CD1c-positive myeloid dendritic cell (primary cell): ENCODE measurements around the gene CYP26B1.

Experiments
- DNase-seq: peaks from one replicate; pipeline ENCODE4 v3.0.0-alpha.2; 2016; ENCODE audit errors: extremely low spot score

CYP26B1 gene, protein sequence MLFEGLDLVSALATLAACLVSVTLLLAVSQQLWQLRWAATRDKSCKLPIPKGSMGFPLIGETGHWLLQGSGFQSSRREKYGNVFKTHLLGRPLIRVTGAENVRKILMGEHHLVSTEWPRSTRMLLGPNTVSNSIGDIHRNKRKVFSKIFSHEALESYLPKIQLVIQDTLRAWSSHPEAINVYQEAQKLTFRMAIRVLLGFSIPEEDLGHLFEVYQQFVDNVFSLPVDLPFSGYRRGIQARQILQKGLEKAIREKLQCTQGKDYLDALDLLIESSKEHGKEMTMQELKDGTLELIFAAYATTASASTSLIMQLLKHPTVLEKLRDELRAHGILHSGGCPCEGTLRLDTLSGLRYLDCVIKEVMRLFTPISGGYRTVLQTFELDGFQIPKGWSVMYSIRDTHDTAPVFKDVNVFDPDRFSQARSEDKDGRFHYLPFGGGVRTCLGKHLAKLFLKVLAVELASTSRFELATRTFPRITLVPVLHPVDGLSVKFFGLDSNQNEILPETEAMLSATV

DNA sequence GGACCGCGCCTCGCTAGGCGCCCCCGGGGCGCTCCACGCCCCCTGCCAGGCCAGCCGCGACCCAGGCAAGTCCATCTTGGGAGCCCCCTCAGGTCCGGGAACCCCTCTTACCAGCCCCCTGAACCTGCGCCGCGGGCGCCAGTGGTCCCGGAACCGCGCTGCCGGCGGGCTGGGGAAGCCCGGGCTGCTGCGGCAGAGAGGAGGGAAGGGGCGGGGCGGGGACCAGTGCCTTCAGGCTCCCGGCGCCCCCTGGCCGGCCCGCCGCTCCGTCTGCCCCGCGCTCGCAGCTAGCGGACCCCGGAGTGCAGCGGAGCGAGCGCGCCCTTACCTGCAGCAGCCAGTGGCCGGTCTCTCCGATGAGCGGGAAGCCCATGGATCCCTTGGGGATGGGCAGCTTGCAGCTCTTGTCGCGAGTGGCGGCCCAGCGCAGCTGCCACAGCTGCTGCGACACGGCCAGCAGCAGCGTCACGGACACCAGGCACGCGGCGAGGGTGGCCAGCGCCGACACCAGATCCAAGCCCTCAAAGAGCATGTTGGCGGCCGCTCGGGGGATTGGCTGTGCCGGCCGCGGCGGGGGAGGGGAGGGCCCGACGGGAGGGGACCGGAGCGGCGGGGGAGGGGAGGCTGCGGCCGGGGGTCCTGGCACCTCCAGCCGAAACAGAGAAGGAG, at the start of gene CYP26B1:
Gene CYP26B1, minus strand, starts transcription at position 560 of the 669 bp plus-strand sequence. Its CDS starts 28 bp downstream, at position 532.
- no peak for DNase-seq

DNA sequence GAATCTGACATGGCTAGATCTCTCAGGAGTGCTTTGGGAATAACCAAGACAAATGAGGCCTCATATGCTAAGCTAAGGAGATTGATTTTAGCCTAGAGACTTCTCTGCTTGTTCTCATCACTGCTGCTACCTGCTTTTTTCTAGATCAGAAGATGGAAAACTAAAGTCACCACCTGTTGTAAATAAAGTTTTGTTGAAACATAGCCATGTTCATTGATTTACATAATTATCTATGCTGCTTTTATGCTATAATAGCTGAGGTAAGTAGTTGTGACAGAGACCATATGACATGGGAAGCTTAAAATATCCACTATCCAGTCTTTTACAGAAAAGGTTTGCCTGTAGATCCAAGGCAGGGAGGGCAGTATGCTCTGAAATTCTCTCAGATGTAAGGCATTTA, 46.1 kb upstream of the CYP26B1 start:
- no peak for DNase-seq

DNA sequence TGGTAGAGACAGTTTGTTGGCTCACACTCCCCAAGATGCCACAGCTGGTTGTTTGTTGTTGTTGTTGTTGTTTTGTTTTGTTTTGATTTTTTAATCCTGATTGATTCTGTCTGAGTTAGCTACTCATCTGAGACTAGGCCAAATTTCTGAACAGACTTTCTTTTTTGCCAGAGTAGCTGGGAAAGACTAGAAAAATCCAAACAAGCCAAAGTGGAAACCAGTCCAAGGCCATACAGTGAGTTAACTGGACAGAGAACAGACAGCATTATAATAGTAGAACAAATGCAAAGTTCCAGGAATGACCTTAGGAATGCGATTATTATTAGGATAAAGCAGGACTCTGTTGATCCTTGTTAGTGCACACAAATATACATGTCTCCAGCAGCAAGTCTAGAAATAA, 43.8 kb upstream of the CYP26B1 start:
- no peak for DNase-seq

DNA sequence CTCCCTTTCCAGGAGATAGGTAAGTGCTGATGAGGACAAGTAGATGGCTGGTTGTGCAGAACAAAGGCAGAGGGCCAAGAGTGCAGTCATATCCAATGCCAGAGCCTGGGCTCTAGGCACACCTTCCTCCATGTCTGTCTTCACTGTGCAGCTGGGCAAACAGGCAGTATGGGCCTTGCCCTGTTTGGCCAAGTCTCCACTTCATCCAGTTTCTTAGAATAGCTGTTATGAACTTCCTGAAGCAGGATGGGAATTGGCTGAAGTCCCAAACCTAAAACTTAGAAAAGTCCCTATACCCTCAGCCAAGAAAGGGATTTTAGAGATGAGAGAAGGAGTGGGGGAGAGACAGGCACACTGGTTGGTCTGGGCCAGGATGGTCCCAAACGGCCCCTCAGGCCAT, 37.5 kb upstream of the CYP26B1 start:
- no peak for DNase-seq

DNA sequence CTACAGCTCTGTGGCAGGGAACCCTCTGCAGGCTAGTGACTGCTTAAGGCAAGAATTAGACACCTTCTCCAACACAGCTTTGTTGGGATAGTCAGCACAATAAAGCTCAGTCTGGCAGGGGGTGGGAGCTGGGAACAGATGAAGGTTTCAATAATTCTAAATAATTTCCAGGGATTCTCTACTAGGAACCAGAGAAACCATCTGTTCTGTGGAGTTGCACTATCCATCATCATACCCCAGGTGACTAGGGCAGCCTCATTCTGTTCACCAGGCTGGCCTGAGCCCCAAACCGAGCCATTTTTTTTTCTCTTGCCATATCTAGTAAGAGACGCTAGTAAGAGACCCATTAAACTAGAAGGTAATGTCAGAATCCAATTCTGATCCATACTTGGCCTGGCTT, 35.8 kb upstream of the CYP26B1 start:
- DNase-seq, result no peak

DNA sequence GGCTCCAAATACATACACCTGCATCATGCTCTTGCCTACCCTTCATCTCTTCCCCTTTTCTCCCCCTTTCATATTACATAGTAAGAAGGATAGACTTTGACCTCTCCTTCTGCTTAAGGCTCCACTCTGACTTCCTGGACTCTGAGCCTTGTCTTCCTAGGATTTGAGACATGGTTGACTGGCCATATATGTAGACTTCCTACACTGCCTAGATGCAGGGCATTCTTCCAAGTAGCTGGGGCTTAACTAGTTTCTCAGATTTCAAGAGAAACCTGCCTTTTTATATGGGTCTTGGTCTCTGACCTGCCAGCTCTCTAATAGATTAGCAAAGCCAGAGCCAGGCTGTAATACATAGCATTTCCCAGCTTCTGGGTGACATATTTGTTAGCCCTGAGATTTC, 35.4 kb upstream of the CYP26B1 start:
- DNase-seq, result no peak

DNA sequence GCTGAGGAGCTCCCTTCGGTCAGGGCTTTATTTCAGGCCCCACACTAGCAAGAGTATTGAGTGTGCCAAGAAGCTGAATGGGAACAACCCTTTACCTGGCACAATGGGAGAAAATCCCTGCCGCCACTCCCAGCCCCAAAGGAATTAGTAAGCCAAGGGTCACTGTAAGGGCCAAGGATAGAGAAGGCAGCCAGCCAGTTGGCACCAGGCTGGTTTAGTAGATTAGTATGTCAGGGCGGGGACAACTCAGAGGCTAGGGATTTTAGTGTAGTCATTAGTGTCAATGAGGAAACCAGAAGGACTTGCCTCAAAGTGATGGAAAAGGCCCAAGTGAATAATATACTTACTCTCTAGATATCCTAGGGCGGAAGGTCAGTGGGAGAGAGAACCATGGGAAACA, 34.9 kb upstream of the CYP26B1 start:
- DNase-seq, result no peak

DNA sequence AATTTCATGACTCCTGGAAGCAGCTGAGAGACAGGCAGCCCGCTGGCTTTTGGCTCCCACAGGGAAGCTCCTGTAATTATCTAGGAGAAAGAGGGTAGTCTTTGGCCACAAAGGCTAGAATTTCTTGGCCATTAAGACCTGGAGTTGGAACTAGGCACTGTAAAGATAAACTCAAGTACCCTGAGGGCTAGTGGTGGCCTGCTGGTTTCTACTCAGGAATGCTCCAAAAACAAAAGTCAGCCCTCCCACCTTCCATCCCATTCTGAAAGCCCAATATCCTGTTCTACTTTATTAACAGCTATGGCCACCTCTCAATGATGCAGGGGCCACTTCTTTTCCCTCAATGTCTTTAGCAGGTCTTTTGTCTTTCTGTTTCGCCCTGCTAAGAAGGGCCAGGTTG, 34.0 kb upstream of the CYP26B1 start:
- DNase-seq, result no peak

DNA sequence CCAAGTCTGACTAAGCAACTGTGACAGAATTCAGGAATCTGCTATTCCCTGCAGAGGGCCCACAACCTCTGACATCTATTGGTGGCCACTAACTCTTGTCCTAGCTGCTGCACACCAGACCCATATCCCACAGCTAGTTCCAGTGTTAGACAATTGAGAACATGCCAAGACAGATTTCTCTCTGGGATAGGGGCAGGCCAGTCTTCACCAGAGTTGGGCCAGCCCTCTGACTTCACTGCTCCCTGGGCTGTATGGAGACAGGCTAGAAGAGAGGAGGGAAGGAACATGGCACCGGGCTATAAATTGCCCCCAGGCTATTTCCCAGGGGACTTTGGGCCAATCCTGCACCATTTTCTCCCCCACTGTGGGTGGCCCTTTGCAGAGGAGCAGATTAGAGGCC, 32.7 kb upstream of the CYP26B1 start:
- DNase-seq, result no peak

DNA sequence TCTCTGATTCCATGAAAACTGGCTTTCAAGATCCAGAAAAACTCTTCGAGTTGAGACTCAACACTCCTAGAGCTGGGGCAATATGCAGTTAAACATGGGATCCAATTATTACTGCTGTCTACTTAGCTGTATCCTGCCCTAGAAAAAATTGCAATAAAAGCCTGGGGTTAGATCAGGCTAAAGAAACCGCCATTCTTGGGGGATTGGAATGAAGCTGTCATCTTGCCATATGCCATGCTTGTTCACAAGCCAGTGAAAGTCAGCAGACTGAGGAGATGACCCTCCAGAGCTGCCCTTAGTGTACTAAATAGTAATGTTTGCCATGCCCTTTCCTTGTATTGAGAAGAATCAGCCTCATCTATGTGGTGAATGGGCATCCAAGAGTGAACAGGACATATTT, 30.9 kb upstream of the CYP26B1 start:
- no peak for DNase-seq

DNA sequence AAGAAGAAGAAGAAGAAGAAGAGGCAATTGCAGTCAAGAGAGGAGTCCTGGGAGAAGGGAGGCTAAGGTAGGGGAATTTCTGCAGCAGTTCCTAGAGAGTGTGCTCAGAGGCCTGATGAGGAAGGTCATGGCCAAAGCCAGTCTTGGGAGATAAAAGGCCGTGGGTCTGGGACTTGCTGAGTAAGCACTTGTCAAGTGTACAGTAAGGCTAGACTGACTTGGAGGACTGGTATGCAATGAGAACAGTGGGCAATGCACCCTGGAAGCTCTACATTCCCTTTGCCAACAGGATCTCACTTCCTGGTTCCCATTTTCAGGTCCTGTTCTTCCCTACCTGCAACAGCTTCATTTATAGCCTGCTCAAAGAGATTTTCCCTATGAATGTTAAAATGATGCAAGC, 28.6 kb upstream of the CYP26B1 start:
- no peak for DNase-seq

DNA sequence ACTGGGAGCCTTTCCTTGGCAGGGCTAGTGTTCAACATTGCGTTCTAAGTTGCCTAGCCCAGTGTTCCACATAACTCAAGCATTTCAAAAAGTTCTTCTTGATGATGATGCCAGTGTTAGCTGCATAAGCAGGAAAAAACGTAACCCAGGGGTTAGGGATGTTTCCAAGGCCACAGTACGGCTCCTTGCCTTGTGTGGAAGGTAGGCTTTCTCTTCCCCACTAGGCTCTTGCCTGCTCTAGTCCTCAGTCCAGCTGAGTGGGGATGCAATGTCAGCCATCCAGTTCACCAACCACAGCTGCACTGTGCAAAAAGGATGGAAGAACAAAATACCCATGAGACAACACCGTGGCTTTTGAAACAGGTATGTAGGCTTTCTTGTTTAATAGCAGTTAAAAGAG, 28.0 kb upstream of the CYP26B1 start:
- DNase-seq, result no peak

DNA sequence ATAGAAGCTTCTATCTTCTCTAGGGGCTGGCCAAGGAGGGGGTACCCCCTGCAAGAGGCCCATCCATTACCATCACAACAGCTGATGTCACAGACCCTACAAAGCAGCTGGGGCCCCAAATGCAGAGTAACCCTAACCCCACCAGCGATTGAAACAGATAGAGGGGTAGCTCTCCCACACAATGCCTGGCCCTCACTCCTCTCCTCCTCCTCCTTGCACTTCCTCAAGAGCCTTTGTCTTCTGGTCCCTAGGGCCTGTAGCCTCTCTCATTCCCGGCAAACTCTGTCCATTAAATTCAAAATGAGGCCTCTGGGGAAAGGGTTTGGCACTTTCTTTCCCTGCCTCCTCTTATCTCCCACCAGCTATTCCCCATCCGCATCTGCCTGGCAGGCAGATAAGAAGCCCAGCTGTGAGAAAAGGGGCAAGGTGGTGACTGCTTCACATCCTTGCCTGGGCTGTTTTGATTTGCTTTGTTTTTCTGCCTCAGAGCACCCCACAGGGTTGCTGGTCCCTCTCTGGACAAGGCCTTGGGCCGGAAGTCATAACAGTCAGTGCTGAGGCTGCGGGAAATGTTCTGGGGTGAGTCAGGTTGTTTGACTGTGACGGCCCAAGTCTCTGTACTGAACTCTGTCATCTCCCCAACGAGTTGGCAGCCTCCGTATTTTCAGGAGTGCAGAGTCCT, 26.1 kb upstream of the CYP26B1 start:
- DNase-seq, result no peak

DNA sequence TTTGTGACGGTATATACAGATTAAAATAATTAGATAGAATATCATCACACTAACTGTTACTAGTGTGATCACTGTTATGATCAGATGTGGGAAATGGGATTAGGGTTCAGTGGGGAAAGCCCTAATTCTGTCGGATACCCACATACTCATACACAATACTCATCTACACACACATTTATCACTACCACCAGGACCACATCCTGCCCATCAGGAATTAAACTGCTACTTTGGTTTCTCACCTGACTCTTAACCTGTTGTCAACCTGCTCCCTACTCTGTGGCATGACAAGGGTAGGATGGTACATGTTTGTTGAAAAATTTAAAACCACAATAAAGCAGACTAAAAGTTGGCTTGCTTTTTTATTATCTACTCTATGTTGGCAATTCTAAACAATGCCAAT, 24.8 kb upstream of the CYP26B1 start:
- no peak for DNase-seq

DNA sequence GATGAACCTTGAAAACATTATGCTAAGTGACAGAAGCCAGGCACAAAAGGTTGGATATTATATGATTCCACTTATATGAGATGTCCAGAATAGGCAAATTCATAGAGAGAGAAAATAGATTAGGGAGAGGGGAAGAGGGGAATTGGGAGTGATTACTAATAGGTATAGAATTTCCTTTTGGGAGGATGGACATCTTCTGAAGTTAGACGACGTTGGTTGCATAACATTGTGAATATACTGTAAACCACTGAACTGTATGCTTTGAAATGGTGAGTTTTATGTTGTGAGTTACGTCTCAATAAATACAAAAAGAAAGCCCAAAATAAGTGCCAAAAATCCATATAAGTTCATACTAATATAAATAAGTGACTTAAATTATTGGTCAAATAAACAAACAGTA, 18.6 kb upstream of the CYP26B1 start:
- DNase-seq, result no peak

DNA sequence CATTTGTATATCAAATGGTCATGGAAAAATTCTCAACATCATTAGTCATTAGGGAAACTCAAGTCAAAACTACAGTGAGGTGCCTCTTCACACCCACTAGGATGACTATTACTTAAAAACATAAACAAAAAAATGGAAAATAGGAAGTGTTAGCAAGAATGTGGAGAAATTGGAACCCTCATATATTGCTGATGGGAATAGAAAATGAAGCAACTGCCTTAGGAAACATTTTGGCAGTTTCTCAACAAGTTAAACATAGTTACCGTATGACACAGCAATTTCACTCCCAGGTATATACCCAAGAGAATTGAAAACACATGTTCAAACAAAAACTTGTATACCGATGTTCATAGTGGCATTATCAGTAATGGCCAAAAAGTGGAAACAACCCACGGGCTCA, 18.1 kb upstream of the CYP26B1 start:
- no peak for DNase-seq

DNA sequence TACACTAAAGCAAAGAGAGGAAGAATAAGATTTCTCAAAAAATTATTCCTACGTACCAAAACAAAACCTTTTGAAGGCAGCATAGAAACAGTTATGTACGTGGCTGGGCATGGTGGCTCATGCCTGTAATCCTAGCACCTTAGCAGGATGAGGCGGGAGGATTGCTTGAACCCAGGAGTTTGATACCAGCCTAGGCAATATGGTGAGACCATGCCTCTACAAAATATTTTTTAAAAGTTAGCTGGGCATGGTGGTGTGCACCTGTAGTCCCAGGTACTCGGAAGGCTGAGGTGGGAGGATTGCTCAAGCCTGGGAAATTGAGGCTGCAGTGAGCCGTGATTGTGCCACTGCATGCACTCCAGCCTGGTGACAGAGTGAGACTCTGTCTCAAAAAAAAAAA, 14.9 kb upstream of the CYP26B1 start:
- DNase-seq, result no peak

DNA sequence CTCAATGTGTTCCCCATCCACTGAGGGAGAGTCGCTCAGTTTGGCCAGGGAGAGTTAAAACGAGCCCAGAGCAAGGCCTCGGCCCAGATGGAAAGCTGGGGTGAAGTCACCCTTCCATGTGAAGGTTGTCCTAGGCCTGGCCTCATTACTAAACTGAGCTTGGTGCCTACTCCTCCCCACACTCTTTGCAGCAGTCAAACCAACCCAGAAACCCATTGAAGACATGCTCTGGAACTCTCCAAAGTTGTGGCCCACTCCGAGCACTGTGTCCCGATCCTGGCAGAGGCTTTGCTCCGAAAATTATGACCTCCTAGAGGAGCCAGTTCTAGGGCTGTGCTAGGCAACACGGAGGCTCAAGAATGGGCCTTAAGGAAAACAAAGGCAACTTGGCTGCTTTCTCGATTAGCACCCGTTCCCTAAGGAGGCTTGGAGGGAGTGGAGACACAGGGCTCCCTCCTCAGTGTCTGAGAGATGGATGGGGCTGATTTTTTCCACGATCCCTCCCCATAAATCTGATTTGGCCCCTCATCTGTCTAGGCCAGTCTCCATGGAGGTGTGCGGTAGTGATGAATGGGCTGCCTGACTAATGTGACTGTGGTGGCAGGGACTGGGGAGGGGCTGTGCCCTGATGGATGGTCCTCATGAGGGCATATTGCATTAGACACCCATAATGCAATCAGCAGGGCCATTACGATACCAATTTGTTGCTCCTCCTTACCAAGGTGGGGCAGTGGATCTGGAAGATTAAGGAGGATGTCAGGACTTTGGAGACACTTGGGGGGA, 11.7 kb upstream of the CYP26B1 start:
- no peak for DNase-seq

DNA sequence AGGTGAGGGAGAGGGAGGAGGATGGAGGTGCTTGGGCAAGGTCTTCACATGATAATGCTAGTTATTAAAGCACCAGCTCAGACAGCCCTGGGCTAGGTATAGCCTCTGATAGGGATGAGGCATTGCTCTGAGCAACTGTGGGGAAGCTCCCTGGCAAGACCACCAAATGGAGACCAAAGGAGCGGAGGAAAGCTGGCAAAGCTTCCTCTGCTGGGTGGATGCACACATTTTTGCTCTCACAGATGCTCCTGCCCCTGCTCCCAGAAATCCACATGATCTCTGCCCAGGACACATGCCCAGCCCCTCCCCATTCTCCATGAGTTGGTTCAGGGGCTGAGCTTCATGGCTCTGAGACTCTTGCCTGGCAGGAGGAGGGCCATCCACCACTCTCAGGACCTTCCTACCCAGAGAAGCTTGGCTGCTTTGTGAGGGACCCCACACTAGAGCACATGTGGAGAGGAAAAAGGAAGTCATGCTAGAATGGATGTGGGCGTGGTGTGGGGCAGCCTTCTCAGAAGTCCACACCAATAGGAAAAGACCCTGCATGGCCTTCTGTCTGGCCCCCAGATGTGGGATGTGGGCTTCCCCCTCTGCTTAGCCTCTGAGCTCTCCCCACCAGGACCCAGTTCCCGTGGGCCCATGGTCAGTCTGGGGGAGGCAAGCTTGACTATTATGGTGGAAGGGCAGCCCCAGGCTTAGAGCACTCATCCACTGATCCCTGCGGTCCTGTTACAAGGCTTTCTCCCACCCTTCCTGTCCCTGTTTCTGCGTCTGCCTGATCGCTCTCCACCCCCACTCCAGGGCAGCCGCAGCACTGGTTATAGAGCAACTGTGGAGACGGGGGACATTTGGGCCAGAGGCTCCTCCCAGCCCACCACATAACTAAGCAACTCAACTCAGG, 10.5 kb upstream of the CYP26B1 start:
- DNase-seq, result no peak

DNA sequence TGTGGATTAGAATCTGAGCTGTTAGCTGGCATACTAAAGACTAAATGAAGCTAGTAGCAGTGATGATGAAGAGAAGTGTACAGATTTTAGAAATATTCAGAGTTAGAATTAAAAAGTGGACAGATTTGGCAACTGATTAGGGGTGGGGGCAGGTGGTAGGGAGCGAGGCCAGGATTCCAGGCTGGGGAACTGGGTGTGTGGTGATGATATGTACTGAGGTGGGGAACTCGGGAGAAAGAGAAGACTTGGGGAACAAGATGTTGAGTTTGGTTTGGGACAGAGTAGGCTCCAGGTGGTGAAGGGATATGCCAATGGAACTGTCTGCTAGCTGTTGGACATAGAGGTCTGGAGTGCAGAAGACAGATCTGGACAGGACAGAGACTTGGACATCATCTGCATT, 9.2 kb upstream of the CYP26B1 start:
- DNase-seq, result no peak

DNA sequence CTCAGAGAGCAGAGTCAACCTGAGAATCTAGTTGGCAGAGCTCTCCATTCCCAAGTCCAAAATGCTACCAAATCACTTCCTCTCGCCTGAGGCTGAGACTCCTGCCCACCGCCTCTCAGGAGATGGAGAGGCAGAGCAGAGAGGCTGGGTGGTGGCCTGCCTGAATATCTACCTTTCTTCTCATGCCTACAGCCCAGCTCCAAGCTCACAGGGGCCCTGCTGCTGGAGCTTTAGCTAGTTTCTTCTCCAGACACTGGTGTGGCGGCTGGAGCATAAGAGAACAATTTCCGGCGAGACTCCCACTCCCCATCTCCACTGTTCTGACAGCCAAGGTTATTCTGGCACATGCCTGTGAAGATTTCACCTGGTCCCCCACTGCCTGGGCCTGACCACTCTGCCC, 8.1 kb upstream of the CYP26B1 start:
- DNase-seq, result no peak
